Spleen (tissue), 7 donors: ENCODE data around the gene ANKRD22.

Experiments used
- POLR2A ChIP-seq, 3 donors: fragments of 450-650 bp; IDR thresholded peaks; one replicate each; pipeline ENCODE4 v1.5.1; 2017; ENCODE audit warnings: antibody characterized with exemption in 3 of 3, mild to moderate bottlenecking in 1 of 3
- POLR2AphosphoS5 ChIP-seq, 3 donors: sonication (generic); formaldehyde crosslinking; IDR thresholded peaks; one replicate each; pipeline ENCODE4 v1.5.1; 2017; ENCODE audit warnings: antibody characterized with exemption in 3 of 3
- TF ChIP-seq, protein P1 (sequence below), 11 experiments: fragments of 200-600 bp in 7 of 11; fragments of 450-650 bp in 4 of 11; sonication (generic) in 4 of 11; IDR thresholded peaks in 8 of 11; conservative IDR thresholded peaks in 3 of 11; 1 replicate in 7 of 11; 2 replicates in 4 of 11; pipeline versions ENCODE4 v1.4.0 to v1.8.0; 2016 to 2021; ENCODE audit warnings: antibody characterized with exemption in 11 of 11, inconsistent platforms in 4 of 11, mild to moderate bottlenecking in 1 of 11
- donor health status: DM: no; HTN: no; CAD: no; lungs with moderate emphysema.
- donor health status: DM: no; HTN: no; CAD: no.
- donor health status: DM: no; HTN: no; CAD: no.

DNA sequence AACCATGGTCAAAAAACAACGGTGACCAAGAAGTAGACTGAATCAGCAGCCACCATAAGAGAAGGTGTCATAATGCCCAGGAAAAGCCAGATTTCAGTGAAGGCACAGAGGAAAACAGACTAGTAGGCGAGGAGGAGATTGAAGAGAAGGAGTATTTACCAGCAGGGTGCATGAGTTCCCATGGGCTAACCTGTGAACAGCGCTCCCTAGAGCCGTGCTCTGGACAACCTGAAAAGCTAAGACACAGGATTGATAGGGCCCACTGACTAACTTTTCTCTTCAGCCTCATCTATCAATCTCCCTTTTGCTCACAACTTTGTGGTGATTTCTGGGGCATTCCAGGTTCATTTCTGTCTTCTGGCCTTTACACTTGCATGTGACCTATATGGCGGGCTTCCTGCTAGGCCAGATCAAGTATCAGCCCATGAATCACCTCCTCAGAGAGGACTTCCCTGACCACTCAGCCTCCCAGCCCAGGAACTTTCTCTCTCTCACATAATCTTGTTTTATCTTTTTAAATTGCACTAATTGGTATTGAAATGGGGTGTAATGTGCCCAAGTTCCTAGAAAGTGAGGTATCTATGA lies 12.8 kb downstream of the ANKRD22 start:
- TF ChIP-seq, protein P1, sequence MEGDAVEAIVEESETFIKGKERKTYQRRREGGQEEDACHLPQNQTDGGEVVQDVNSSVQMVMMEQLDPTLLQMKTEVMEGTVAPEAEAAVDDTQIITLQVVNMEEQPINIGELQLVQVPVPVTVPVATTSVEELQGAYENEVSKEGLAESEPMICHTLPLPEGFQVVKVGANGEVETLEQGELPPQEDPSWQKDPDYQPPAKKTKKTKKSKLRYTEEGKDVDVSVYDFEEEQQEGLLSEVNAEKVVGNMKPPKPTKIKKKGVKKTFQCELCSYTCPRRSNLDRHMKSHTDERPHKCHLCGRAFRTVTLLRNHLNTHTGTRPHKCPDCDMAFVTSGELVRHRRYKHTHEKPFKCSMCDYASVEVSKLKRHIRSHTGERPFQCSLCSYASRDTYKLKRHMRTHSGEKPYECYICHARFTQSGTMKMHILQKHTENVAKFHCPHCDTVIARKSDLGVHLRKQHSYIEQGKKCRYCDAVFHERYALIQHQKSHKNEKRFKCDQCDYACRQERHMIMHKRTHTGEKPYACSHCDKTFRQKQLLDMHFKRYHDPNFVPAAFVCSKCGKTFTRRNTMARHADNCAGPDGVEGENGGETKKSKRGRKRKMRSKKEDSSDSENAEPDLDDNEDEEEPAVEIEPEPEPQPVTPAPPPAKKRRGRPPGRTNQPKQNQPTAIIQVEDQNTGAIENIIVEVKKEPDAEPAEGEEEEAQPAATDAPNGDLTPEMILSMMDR (IDR thresholded peaks at IDR 0.05 in 8 of 11, conservative IDR thresholded peaks at IDR 0.05 in 3 of 11) = no peak
- TF ChIP-seq POLR2AphosphoS5 (IDR thresholded peaks at IDR 0.05) = no peak
- no peak for TF ChIP-seq POLR2A (IDR thresholded peaks at IDR 0.05)
